Stimulated activated CD4-positive, alpha-beta T cell treated with anti-CD3 and anti-CD28 coated beads, Interleukin-2, amount 100 ng/mL, for 24 hours (primary cell): ENCODE data around the gene ALAS1.
"Not testable (repeated sequence)": the region's sequence is repeated elsewhere in the genome, so short reads cannot be mapped to it uniquely, and the experiment has no call there.

Experiments
- DNase-seq, 2 donors: peaks; one replicate each; pipeline ENCODE4 v3.0.0-alpha.2; 2020

ALAS1 gene

DNA sequence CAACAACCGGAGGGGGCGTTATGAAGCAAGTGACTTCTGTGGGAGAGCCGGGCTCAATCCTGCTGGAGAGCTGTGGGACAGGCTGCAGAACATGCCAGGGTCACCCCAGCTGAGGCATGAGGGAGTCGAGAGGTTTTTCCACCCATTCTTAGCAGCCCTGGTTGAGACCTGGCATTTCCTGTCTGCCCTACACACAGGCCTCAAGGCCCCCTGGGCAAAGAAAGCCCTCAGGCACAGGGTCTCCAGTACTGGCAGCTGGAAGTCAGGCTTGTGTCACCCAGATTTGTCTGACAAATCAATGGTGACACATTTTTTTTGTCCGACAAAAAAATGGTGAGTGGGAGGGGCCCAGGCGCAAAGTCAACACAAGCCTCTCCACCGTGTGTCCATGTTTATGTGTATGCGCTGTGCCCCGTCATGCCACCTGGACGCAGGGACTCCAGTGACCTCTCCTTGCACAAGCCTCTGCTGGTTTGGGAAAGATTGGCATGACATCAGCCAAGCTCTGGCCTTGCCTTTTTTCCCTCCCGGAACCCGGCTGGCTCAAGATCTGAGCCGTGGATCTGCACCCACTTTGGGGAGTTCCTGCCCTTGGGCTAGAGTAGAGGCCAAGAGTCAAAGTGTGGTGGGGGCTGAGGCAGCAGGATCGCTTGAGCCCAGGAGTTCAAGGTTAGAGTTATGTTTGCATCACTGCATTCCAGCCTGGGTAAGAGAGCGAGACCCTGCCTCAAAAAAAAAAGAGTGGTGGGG is 20.8 kb upstream of the ALAS1 start:
- no peak for DNase-seq

DNA sequence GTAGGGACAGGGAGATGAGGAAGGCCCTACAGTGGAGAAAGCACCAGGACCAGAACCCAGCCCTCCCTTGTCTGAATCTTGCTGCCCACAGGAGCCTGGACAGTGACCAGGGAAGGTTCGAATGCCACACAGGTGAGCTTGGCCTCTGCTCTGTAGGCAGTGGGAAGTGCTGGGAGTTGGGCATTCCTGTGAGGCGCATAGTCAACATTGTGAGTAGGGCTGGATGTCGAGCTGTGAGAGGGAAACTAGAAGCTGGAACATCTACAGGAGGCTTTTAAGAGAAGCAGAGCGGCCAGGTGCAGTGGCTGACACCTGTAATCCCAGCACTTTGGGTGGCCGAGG is 20.3 kb upstream of the ALAS1 start:
- DNase-seq, result no peak

DNA sequence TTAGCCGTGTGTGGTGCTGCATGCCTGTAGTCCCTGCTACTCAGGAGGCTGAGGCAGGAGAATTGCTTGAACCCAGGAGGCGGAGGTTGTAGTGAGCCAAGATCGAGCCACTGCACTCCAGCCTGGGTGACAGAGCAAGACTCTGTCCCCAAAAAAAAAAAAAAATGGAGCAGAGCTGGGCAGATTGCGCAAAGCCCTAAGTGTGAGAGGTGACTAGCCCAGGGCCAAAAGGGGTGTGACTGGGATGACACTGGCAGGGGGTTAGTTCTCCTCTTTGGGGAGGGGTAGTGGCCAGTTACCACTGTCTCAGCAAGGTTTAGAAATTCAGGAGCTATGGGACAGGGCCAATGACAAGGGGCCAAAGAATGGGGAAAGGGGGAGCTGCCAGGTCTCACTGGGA is 19.8 kb upstream of the ALAS1 start:
- DNase-seq, result not testable (repeated sequence)

DNA sequence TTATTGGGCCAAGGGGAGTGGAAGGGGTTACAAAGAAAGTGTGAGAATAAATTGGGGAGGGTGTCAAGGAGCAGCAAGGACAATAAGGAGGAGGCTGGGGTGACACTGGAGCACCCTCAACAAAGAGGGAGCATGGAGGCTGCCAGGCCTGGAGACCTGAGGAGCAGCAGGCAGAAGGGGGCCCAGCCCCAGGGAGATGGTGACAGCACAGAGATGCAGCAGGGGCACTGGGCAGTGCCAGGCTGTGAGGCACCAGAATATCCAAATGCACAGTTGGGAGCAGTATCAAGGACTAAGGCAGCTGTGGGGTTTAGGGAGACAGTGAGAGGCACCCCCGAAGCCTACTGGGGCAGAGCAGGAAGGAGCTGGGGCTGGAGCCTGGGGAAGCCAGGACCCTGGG is 19.4 kb upstream of the ALAS1 start:
- no peak for DNase-seq

DNA sequence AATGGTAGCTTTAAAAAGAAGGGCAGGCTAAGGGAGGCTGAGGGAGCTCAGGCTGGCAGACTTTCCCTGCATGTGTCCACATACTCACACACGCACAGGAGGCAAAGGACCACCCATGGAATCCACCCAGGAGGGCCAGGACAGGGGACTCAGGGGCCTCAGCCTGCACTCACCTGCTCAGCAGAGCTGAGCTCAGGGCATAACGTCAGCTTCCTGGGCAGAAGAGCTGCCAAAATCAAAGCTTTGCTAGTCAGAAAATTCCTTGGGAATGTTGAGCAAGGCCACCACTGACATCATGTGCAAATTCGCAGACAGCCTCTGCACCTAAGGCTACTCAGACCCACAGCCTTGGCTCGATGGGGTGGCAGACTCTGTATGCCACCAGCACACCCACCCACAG is 16.4 kb upstream of the ALAS1 start:
- DNase-seq, result no peak

DNA sequence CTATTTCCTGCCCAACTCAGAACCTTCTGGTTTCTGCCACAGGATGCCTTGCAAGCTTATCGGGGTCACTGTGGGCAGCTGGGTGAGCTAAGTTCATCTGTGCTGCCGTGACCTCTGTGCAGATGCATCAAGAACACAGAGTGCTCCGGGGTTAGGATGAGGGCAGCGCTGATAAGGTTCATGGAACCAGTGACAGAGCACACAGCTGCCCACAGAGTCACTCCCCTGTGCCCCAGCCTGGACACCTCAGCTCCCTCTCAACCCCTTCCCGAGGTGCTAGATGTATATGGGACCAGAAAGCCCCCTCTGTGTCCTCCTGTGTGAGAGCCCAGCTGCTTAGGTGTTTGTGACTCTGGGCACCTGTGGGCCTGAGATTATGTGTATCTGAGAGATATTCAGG is 15.8 kb upstream of the ALAS1 start:
- no peak for DNase-seq

DNA sequence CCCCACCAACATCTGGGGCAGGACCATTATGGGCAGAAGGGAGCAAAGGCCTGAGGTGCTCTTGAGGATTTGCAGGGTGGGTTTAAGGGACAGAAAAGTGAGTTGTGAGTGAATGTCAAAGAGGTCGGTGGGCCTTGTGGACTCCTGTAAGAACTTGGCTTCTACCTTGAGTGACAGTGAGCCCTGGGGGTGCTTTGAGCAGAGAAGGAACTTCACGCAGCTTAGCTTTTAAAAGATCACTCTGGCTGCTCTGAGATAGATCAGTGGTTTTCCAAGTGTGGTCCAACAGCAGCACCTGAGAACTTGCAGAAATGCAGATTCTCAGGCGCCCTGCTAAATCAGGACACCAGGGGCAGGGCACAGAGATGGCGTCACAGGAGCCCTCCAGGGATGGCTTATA is 15.3 kb upstream of the ALAS1 start:
- no peak for DNase-seq

DNA sequence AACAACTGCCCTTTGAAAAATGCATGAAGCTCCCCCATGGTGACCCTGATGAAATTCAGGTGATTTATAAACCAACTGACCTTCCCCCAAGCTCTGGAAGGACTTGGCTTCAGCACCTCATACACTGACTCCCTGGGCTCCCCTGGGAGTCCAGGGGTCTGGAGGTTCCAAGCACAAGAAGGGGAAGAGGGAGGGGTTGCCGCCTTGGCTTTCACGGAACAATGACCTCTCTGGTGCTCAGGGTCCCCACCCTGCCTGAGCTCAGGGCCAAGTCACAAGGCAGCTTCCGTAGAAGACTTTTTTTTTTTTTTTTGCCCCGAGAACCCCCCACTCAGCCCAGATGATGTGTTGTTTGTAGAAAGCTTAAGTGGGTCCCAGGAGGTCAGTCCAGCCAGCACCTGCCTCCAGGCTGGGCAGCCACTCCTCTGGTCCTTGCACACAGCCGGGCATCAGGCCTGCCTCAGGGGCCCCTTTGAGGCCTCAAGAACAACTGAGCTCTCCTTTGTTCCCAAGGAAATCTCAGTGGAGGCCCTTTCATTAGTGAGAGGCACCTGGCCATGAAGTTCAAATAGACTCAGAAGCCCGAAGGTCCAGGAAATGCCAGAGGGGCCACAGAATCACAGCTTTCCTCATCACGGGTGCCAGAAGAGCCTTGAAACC is 14.0 kb upstream of the ALAS1 start:
- DNase-seq, result no peak

DNA sequence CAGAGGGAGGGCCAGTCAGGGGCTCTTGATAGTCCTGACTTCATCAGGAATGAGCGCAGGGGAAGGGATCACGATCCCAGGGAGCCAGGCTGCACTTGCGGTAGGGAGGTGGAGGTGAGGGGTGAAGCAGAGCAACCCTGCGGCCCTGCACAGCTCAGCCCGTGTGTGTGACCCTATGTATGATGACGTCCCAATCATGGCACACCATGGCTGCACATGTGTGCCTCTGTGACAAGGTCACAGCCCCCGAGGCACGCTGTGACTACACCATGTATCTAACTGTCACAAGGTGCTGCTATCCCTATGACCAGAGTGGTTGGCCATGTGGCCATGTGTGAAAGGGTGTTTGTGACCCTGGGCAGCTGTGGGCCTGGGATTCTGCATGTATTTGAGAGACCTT is 13.3 kb upstream of the ALAS1 start:
- no peak for DNase-seq

DNA sequence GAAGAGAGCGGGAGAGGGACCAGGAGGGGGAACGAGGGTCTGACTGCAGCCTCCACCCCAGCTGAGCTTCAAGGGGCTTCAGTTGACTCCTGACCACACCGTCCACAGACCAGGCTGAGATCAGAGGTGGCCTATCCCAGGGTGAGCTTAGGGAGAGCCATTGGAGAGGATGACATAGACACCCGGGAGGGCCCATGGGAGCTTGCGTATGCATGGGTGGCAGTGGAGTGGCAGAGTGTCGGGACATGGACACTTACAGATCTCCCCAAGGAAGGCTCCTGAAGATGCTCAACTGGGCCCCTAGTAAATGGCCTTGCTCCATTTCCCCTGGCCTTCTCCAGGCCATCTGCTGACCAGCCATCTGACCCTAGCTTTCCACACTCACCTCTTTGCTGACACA is 12.6 kb upstream of the ALAS1 start:
- DNase-seq, result no peak

DNA sequence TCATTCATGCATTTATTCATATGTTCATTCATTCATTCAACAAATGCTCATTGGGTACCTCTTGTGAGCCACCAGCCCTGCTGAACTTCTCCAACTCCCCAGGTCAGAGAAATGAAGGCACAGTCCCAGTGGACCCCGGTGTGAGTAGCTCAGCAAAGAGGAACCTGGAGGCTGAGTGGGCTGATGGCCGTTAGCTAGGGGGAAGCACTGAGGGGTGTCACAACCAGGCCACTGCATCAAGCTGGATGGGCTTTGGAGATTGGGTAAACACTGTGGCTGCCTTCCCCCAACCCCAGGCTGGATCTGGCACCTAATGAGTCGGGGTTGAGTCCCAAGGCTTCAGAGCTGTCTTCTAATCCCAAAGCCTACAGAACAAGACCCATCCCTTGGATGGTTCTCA is 12.1 kb upstream of the ALAS1 start:
- DNase-seq, result no peak

DNA sequence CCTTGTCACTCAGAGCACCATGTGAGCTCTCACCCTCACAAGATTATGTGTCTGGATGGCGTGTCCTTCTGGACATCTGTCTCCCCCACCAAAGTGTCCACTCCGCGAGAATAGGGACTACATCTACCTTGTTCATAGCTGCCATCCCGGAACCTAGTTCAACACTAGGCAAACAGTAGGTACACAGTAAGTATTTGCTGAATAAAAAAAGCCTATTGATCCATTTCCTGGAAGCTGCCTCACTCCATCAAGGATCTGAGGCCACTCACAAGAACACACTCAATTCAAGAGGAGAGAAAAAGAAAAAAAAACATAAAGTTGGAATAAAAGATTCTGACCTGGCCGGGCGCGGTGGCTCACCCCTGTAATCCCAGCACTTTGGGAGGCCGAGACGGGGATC is 11.2 kb upstream of the ALAS1 start:
- no peak for DNase-seq

DNA sequence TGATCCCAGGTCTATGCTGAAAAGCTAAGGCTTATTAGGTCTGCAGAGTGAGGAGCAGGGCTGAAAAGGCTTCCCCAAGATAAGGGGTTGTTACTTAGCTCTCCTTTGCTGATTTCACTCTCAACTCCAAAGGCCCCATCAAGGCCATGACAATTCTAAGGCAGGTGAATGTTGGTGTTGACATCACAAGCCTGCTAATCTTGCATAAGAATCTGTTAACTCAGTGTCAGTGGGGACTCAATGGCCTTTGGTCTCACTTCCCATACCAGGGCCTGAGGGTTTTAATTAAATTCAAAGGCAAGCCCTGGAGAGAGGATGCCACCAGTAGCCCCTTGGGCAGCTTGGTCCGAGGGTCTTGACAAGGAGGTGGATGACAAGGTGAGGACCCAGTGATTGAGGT is 9.4 kb upstream of the ALAS1 start:
- DNase-seq, result no peak

DNA sequence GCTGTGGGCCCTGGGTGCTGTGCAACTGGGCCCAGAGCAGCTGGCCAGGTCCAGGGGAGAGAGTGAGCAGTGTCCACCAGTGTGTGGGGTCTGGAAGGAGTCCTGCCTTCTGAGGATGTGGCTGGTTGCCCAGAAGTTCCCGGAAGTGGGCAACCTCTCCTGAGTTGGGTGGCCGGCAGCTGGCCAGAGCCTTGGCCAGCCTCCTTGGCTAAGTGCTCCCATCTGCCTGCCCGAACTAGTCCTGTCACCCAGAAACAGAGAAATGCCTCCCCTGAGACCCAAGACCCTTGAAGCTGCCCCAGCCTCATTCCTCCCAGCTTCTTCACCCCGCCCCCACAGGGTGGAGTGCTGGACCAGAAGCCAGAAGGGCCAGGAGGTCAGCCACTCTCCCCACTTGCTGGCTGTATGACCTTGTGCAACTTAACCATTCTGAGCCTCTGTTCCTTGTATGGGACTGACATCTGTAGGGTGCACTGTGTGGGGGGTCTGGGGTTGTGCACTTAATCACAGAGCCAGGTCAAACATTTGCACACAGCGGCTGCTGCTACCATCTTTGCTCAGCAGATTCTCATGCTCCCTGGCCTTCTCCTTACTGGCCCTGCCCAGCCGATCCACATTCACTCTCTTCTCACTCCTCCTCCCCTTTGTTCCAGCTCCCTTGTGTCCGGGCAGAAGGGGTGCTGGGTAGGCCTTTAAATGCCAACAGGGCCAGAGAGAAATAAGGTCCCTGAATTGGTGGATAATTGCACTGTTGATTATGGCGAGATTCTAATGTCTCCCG is 7.5 kb upstream of the ALAS1 start:
- no peak for DNase-seq

DNA sequence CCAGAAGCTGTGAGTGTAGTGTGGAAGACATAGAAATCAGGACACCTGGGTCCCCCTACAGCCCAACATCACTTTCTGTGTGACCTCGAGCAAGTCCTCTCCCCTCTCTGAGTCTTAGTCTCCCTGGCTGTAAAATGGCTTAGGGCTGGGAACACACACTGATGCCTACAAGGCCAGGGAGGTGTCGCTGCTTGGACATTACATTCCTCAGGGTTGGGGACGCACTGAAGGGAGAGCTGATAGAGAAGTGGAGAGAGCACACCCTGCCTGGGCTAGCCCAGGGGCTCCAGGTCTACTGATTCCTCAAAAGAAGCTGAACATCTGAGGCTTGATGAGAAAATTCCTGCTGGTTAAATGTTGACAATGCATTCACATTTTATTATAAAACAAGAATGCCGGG is 6.3 kb upstream of the ALAS1 start:
- no peak for DNase-seq

DNA sequence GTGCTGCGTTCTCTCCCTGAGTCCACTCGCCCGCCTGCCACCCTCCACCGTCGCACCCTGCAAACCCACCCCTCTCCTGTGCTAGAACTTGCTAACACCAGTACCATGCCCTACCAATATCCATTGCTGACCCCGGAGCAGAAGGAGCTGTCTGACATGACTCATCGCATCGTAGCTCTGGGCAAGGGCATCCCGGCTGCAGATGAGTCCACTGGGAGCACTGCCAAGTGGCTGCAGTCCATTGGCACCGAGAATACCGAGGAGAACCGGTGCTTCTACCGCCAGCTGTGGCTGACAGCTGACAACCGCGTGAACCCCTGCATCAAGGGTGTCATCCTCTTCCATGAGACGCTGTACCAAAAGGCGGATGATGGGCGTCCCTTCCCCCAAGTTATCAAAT is 4.9 kb upstream of the ALAS1 start:
- no peak for DNase-seq

DNA sequence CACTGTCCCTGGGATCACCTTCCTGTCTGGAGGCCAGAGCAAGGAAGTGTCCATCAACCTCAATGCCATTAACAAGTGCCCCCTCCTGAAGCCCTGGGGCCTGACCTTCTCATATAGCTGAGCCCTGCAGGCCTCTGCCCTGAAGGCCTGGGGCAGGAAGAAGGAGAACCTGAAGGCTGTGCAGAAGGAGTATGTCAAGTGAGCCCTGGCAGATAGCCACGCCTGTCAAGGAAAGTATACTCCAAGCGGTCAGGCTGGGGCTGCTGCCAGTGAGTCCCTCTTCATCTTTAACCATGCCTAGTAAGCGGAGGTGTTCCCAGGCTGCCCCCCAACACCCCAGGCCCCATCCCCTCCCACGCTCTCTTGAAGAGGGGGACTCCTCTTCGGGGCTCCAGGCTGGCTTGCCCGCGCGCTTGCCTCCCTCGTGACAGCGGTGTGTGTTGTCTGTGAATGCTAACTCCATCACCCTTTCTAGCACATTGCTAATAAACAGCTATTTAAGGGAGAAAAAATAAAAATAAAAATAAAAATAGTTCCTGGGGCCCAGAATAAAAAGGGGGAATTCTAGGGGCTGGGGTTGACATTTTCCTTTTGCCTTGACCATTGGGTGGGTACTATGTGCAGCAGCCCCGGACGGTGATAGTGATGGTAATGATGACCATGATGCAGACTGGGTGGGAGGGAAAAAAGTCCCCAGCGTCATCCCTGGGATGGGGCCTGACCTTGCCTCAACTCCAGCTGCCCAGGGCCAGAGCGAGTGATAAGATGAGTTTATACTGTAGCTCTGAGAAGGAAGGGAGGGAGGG is 3.3 kb upstream of the ALAS1 start:
- no peak for DNase-seq

DNA sequence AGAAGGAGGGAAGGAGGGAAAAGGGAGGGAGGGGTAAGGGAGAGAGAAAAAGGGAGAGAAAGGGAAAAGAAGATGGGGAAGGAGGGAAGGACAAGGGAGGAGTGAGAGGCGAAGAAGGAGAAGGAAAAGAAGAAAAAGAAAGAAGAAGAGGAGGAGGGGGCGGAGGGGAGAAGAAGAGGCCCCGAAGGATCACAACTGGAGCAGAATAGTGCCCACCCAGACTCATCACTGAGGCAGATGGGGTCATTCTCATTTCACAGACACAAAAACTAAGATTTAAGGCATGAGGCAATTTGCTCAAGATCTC is 2.7 kb upstream of the ALAS1 start:
- no peak for DNase-seq

DNA sequence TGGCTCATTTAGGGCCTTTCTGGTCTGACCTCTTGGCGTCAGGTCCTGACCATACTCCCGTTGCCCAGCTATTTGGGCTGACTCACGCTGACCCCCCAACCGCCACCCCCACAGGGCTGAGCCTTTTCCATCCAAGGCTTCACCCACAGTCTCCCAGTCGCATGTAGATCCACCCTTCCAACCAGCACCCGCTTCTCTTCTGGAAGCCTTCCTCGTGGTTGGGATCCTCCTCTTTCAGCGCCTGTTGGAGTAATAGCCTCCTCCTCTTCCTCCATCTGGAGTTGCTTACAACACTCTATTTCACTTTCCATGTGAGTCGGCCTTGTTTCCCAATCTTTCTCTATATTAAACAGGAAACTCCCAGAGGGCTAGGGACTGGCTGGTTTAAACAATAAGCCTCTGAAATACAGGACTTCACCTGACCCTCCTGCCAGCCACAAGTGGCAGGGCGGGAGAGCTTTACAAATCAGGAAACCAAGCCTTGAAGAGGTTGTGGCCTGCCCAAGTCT is 2.1 kb upstream of the ALAS1 start:
- DNase-seq, result no peak

DNA sequence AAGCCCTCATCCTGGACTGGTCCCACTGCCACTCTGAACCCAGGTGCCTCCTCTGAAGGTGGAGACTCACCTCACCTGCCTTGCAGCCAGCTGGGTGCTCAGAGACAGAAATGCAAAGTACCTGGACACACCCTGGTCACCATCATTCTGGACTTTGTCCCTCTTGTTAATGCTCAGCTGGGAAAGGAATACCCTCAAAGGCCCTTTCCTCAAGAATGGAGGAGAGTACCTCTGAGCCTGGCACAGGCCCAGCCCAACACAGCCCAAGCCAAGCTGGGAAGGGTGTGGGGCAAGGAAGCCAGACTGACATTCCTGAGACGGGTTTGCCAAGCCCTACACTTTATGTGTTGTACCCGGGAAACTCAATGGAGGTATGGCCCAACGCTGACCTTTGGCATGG is 983 bp upstream of the ALAS1 start:
- DNase-seq, result no peak

DNA sequence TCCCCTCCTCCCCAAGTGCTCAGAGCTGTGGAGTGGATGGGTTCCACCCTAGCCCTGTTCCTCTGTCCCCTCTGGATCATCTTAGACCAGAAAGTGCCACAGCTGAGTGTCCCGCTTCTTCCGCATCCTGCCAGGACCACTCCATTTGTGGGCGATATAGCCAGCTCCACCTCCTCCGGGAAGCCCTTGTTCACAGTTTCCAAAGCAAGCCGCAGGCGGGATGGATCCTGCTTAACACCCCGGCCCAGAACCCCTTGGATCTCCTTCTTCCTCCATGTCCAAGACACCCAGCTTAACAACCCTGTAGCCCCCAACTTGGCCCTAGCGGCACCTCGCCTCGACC is 490 bp upstream of the ALAS1 start:
- DNase-seq, result no peak

DNA sequence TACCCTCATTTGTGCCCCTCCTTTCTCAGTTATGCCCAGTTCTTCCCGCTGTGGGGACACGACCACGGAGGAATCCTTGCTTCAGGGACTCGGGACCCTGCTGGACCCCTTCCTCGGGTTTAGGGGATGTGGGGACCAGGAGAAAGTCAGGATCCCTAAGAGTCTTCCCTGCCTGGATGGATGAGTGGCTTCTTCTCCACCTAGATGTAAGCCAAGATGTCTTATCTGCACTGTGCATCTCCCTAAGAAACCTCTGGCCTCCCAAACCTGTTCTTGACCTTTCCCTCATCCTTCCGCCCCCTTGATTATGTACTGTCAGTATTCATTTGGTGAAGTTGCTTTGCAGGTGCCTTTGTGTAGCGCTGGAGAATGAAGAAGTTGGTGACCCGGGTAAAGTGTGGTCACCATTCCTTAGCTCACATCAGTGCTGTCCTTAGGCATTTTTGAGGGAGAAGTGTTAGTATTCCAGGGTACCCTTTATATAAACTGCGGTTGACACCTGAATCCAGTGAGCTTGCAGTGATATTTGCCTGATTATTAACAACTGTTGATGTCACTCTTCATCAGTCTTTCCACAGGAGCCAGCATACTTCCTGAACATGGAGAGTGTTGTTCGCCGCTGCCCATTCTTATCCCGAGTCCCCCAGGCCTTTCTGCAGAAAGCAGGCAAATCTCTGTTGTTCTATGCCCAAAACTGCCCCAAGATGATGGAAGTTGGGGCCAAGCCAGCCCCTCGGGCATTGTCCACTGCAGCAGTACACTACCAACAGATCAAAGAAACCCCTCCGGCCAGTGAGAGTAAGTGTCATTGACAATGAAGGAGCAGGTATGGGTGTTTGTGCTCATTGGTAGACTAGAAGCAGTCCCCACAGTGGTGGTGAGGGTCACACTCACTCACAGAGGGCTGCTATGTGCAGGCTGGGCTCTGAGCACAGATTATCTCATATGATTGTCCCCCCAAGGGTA is 966 bp downstream of the ALAS1 start:
- no peak for DNase-seq
